Measurements from ENCODE around the gene FBXL19. TPM values are rescaled to one million over a fixed set of nuclear protein-coding genes. Genes with fewer than 3 reads are reported as not detected.

The FBXL19 gene
- total and polyA plus RNA-seq, 9 of the 15 experiments (the other 6 are each of a cell fraction or from before 2014, with no cell fraction given), result 0.13 to 48.0 (median 13.5) TPM; not detected in 1

DNA sequence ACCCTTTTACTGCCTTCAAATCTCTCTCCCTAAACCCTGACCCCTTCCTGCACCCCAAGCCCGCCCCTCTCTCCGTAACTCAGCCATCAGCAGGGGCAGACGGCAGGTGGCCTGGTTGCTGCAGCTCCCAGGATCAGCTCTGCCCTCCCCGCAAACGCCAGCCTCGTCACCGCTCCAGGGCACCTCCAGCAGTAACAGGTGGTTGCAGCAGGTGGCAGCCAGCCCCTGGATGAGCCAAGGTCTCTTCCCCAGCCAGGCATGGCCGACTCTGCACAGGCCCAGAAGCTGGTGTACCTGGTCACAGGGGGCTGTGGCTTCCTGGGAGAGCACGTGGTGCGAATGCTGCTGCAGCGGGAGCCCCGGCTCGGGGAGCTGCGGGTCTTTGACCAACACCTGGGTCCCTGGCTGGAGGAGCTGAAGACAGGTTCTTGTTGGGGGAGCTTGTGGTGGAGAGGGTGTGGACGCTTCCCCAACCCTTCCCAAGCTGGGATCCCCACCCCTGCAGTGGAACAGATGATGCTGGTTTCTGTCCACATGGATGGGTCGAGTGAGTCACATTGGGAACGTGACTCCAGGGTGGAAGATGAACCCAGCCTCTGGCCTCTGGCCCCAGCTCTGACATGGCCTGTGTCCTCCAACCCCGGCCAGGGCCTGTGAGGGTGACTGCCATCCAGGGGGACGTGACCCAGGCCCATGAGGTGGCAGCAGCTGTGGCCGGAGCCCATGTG is 62.2 kb downstream of the FBXL19 start (continued):
- TF ChIP-seq, protein P1, sequence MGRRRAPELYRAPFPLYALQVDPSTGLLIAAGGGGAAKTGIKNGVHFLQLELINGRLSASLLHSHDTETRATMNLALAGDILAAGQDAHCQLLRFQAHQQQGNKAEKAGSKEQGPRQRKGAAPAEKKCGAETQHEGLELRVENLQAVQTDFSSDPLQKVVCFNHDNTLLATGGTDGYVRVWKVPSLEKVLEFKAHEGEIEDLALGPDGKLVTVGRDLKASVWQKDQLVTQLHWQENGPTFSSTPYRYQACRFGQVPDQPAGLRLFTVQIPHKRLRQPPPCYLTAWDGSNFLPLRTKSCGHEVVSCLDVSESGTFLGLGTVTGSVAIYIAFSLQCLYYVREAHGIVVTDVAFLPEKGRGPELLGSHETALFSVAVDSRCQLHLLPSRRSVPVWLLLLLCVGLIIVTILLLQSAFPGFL (CRISPR knock-in tag; IDR thresholded peaks at IDR 0.05), result no peak
- TF ChIP-seq CBX1 (IDR thresholded peaks at IDR 0.05; ENCODE audit: low read depth), result no peak
- no peak for TF ChIP-seq TGIF2 (CRISPR knock-in tag; IDR thresholded peaks at IDR 0.05)
- TF ChIP-seq PTTG1 (tag; IDR thresholded peaks at IDR 0.05; ENCODE audit: low read depth), result no peak
- TF ChIP-seq CEBPG (CRISPR knock-in tag; IDR thresholded peaks at IDR 0.05), result no peak
- TF ChIP-seq CEBPG (tag; conservative IDR thresholded peaks at IDR 0.05 in 1 of 2, IDR thresholded peaks at IDR 0.05 in 1 of 2), result no peak
- TF ChIP-seq ZNF12 (CRISPR knock-in tag; IDR thresholded peaks at IDR 0.05), result no peak
- no peak for TF ChIP-seq ZNF586 (CRISPR knock-in tag; conservative IDR thresholded peaks at IDR 0.05)
- TF ChIP-seq MEF2A (IDR thresholded peaks at IDR 0.05; ENCODE audit: control insufficient read depth, low read depth, low read length), result no peak
- TF ChIP-seq TOE1 (IDR thresholded peaks at IDR 0.05; ENCODE audit: borderline replicate concordance), result 0 out of 2 replicates have a peak, but pooled peaks have one; percentile 14
- no peak for TF ChIP-seq TOE1 (CRISPR knock-in tag; IDR thresholded peaks at IDR 0.05; ENCODE audit: borderline replicate concordance, low read depth)
- TF ChIP-seq RAD21 (CRISPR knock-in tag; conservative IDR thresholded peaks at IDR 0.05 in 1 of 2, IDR thresholded peaks at IDR 0.05 in 1 of 2), result peak; percentile 46 to 76
- TF ChIP-seq NFXL1 (CRISPR knock-in tag; IDR thresholded peaks at IDR 0.05), result no peak
- no peak for TF ChIP-seq BRD9 (IDR thresholded peaks at IDR 0.05; ENCODE audit: low read depth, partially characterized antibody)
- TF ChIP-seq KAT2B (IDR thresholded peaks at IDR 0.05; ENCODE audit: low read depth, low read length), result no peak
- no peak for TF ChIP-seq ZNF24 (IDR thresholded peaks at IDR 0.05)
- TF ChIP-seq TCFL5 (CRISPR knock-in tag; conservative IDR thresholded peaks at IDR 0.05), result no peak
- TF ChIP-seq PPARD (CRISPR knock-in tag; IDR thresholded peaks at IDR 0.05), result no peak
- no peak for TF ChIP-seq CBX3 (IDR thresholded peaks at IDR 0.05; ENCODE audit: borderline replicate concordance in 1 of 2, low read length in 2 of 2)
- TF ChIP-seq PYGO2 (tag; IDR thresholded peaks at IDR 0.05), result no peak
- no peak for TF ChIP-seq ATF1 (CRISPR knock-in tag; IDR thresholded peaks at IDR 0.05)
- TF ChIP-seq ATF1 (tag; IDR thresholded peaks at IDR 0.05), result peak; percentile 23; the same call in 1 of the 2 replicates
- TF ChIP-seq NFIC (IDR thresholded peaks at IDR 0.05), result 0 out of 2 replicates have a peak, but pooled peaks have one; percentile 2
- TF ChIP-seq HMG20B (CRISPR knock-in tag; IDR thresholded peaks at IDR 0.05), result no peak
- peak; percentile 80; the same call in 1 of the 2 replicates for TF ChIP-seq HDGF (IDR thresholded peaks at IDR 0.05)
- no peak for TF ChIP-seq ELF2 (CRISPR knock-in tag; IDR thresholded peaks at IDR 0.05)
- no peak for TF ChIP-seq EGR1 (conservative IDR thresholded peaks at IDR 0.05)
- TF ChIP-seq ZNF76 (CRISPR knock-in tag; IDR thresholded peaks at IDR 0.05; ENCODE audit: borderline replicate concordance), result 0 out of 2 replicates have a peak, but pooled peaks have one; percentile 46

Measured in K562 (cell line).